SK-N-DZ (cell line): ENCODE results near the gene SMIM14. TPM values are rescaled to one million over a fixed set of nuclear protein-coding genes. Genes with fewer than 3 reads are reported as not detected.
"Not testable (repeated sequence)": the region's sequence is repeated elsewhere in the genome, so short reads cannot be mapped to it uniquely, and the experiment has no call there.

ENCODE experiments used
- DNase-seq: peaks from one replicate; pipeline ENCODE4 v3.0.0-alpha.2; 2015; ENCODE audit warnings: low spot score
- polyA plus RNA-seq, 2 experiments: library from polyadenylated mRNA; depleted of rRNA; stranded (reverse); fragments of >200 nt; gene quantifications; 2 replicates each; pipeline ENCODE4 v1.2.3, GENCODE V29; 2014

The SMIM14 gene
- 17.0 and 32.3 TPM in 2 replicates for polyA plus RNA-seq (2014; cell fraction: cytosol; rRNA removed)
- polyA plus RNA-seq (2014; cell fraction: nucleus; rRNA removed) = 7.4 and 10.9 TPM in 2 replicates

DNA sequence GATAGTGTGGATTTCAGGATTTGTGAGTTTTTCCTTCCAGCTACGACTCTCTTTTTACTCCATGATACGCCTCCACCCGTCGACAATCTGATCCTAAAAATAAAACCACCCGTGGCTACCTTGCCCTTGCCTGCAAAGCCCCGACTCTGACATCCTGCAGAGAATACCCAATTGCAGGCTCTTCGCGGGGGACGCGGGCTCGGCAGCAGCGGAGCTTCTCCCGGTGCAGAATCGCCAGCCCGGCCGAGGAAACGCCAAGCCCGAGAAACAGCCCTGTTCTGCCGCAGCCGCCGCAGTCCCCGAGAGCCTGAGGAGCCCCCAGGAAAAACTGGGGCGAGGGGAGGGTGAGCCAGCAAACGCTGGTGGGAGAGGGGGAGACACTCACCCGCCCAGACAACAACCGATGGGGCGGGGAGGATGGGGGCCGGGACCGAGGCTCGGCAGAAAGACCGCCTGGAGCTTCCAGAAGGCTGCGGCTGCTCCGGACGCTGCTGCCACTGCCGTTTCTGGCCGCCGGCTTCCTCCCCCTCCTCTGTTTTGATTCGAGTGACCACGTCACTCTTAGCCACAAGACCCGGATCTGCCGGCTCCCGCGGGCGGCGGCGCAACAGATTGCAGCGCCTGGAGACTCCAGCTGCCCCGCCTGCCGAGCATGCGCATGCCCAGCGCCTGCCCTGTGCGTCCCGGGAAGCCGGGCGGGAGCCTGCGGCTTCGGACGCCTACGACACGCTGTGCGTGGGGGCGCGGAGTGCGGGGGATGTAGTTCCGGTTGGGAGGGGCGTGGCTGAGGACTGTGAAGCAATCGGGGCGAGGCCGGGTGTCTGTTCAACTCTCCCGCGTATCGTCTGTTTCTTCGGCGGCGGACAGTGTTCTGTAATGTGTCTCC, at the start of gene SMIM14:
Gene SMIM14 (minus strand): TSS at position 512 of the 886 bp plus-strand sequence. CDS start 33,720 bp downstream, outside the sequence.
- DNase-seq = peak; percentile 97

DNA sequence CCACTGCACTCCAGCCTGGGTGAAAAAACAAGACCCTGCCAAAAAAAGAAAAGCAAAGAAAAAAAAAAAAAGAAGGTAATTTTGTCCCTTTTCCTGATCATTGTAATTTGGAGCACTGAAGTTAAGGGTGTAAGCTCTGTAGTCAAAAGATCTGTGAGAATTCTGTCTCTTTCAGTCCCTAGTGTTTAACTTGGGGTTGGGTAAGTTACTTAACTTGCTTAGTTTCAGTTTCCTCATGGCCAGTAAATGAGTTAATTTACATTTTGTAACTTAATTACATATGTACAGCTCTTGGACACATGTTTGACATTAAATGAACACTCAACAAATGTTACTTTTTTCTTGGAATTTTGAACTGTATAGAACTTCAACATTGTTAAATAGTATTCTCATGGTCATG, 48.3 kb upstream of the SMIM14 start:
- no peak for DNase-seq

DNA sequence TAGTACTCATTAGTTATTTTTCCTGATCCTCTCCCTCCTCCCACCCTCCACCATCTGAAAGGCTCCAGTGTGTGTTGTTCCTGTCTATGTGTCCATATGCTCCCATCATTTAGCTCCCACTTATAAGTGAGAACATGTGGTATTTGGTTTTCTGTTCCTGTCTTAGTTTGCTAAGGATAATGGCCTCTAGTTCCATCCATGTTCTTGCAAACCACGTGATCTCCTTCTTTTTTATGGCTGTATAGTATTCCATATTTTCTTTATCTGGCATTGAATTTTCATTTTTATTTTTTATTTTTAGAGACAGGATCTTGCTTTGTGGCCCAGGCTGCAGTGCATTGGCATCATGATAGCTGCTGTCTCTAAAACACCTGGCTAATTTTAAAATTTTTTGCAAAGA, 47.3 kb upstream of the SMIM14 start:
- no peak for DNase-seq

GRCh38 chr4:39682138-39682537, 43.5 kb upstream of the SMIM14 start:
- no peak for DNase-seq

DNA sequence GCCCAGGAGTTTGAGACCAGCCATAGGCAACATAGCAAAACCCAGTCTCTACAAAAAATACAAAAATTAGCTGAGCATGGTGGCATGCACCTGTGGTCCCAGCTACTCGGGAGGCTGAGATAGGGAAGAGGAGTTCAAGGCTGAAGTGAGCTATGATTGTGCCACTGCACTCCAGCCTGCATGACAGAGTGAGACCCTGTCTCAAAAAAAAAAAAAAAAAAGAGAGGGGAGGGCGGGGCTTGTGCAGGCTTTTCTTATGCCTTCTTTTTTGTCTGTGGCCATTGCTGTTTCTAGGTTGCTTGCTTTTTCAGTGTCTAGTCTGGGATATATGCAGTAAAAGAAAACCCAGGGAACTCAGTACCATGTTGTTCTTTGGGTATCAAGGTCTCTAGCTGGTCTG, 42.3 kb upstream of the SMIM14 start:
- DNase-seq = not testable (repeated sequence)

- not testable (repeated sequence) for DNase-seq
Observed at GRCh38 chr4:39675681-39676080, 37.0 kb upstream of the SMIM14 start.

GRCh38 chr4:39670296-39670695, 31.6 kb upstream of the SMIM14 start:
- DNase-seq = not testable (repeated sequence)

- DNase-seq = no peak
Observed at GRCh38 chr4:39668887-39669286, 30.2 kb upstream of the SMIM14 start.

- DNase-seq = no peak
Observed at GRCh38 chr4:39667706-39668105, 29.0 kb upstream of the SMIM14 start.

- DNase-seq = no peak
Observed at GRCh38 chr4:39664828-39665731, 26.4 kb upstream of the SMIM14 start.

DNA sequence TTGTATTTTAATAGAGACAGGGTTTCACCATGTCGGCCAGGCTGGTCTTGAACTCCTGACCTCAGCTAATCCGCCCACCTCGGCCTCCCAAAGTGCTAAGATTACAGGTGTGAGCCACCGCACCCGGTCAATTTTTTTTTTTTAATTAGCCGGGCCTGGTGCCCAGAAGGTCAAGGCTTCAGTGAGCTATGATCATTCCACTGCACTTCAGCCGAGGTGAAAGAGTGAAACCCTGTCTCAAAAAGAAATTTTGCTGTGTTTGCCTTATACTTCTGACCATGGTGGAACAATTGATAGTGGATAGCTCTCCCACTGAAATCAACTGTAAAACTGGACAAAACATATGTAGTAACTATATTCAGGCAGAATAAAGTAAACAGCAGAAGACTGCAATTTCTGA, 24.0 kb upstream of the SMIM14 start:
- DNase-seq = no peak

DNA sequence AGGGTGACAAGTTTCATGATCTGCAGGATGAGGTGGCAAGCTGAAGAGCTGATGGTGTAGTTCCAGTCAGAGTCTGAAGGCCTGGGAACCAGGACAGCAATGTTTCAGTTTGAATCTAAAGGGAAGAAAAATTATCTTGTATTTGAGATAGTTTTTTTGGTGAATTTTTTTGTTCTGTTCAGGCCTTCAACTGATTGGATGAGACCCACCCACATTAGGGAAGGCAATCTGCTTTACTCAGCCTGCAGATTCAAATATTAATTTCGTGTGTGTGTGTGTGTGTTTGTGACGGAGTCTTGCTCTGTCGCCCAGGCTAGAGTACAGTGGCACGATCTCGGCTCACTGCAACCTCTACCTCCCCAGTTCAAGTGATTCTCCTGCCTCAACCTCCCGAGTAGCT, 22.1 kb upstream of the SMIM14 start:
- no peak for DNase-seq

- no peak for DNase-seq
Observed at GRCh38 chr4:39660045-39660444, 21.4 kb upstream of the SMIM14 start.

- DNase-seq = no peak
Observed at GRCh38 chr4:39658756-39659155, 20.1 kb upstream of the SMIM14 start.

DNA sequence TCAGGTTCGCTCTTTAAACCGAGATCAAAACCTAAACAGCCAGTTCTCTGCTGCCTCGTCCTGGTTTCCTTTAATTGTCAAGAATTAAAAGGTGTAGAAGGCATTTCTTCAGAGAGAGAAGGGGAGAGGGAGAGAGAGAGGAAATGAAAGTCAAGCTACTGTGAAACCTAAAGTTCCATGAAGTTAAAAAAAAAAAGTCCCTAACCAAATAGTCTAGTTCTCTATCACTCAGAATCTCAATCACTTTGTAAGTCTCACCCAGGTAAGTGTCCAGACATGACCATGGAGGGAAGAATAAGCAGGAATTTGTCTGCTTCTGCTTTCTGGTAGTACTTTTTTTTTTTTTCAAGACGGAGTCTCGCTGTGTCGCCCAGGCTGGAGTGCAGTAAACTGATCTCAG, 18.8 kb upstream of the SMIM14 start:
- no peak for DNase-seq

DNA sequence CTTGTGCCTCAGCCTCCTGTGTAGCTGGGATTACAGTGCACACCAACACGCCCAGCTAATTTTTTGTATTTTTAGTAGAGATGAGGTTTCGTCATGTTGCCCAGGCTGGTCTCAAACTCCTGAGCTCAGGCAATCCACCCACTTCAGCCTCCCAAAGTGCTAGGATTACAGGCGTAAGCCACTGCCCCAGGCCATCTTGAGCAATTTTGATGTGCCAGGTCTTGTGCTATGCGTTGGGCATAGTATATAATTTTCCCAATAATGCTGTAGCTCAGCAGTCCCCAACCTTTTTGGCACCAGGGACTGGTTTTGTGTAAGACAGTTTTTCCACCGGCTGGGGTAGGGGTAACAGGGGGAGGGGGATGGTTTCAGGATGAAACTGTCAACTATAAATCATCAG, 18.0 kb upstream of the SMIM14 start:
- not testable (repeated sequence) for DNase-seq

GRCh38 chr4:39655876-39656275, 17.2 kb upstream of the SMIM14 start:
- no peak for DNase-seq

GRCh38 chr4:39655211-39655610, 16.5 kb upstream of the SMIM14 start:
- DNase-seq = no peak

GRCh38 chr4:39651586-39651985, 12.9 kb upstream of the SMIM14 start:
- DNase-seq = not testable (repeated sequence)

GRCh38 chr4:39649639-39650265, 11.1 kb upstream of the SMIM14 start:
- no peak for DNase-seq

DNA sequence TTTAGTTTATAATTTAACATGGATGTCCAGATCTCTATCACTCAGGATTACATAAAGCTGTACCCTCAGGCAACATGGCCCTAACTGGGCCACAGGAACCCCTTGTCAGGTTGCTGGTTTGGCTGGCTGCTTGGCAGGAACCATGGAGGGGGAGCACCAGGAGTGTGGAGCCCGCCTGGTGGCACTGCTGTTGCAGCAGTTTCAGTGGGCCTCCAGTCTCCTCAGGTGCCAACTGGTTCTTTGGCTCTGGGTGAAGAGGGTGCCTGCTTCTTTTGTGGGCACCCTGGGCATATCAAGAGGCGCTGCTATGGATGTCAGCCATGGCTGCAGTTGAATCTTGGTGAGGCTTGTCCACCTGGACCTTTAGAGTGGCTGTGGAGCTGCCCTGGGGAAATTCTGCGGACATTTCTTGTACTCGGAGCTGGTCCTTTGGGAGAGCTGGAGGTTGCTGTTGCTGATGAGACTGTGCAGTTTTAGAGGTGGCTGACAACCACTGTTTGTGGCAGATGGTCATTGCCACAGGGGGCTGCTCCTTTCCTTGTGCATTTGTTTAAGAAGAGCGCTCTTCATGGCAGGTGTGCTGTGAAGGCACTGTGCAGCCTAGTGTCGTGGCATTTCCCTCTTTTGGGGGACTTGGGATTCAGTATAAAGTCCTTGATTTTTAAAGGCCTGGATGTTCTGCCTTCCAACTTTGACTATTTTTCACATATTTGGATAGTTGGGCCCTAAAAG, 10.3 kb upstream of the SMIM14 start:
- DNase-seq = no peak
